Testis (tissue), 3 donors: ENCODE data around the gene YPEL1. TPM values are rescaled to one million over a fixed set of nuclear protein-coding genes. Genes with fewer than 3 reads are reported as not detected.
A peak's percentile ranks its signal among the peaks of the same experiment; 100 is the strongest.
"Not testable (repeated sequence)": the region's sequence is repeated elsewhere in the genome, so short reads cannot be mapped to it uniquely, and the experiment has no call there.

ENCODE experiments used
- DNase-seq: peaks from one replicate; pipeline ENCODE4 v3.0.0-alpha.2; 2019
- H3K27ac ChIP-seq, 2 donors: fragments of 200-600 bp; sonication (generic); one replicate each; pipeline ENCODE4 v1.5.1; 2019
- H3K27me3 ChIP-seq: fragments of 200-600 bp; sonication (generic); one replicate; pipeline ENCODE4 v1.5.1; 2019
- H3K36me3 ChIP-seq: fragments of 200-600 bp; sonication (generic); one replicate; pipeline ENCODE4 v1.5.1; 2017; ENCODE audit warnings: low read depth; ENCODE audit errors: missing control alignments
- H3K4me1 ChIP-seq: fragments of 200-600 bp; sonication (generic); one replicate; pipeline ENCODE4 v1.5.1; 2019
- H3K4me3 ChIP-seq, 2 donors: fragments of 200-600 bp; sonication (generic); one replicate each; pipeline ENCODE4 v1.5.1; 2017 to 2019
- H3K9me3 ChIP-seq: fragments of 200-600 bp; sonication (generic); one replicate; pipeline ENCODE4 v1.5.1; 2017
- CTCF ChIP-seq, 3 experiments: fragments of 450-650 bp in 2 of 3; fragments of 200-600 bp in 1 of 3; sonication (generic) in 1 of 3; IDR thresholded peaks; one replicate each; pipeline ENCODE4 v1.5.1; 2016 to 2019; ENCODE audit warnings: antibody characterized with exemption in 3 of 3, mild to moderate bottlenecking in 2 of 3, moderate library complexity in 1 of 3
- POLR2A ChIP-seq: fragments of 450-650 bp; IDR thresholded peaks from one replicate; pipeline ENCODE4 v1.6.1; 2017; ENCODE audit warnings: antibody characterized with exemption, mild to moderate bottlenecking, moderate library complexity
- WGBS, 2 donors: methylation state at CpG; one replicate each; pipeline ENCODE4 v1.1.5; 2018; 5-methylcytosine and 5-hydroxymethylcytosine counted together
- intact Hi-C: fragments of 100-400 bp; cut with DNase I; formaldehyde crosslinking; loops from one replicate; pipeline ENCODE4 v1.15.1; 2023; ENCODE audit warnings: low total_unique reads
- polyA plus RNA-seq: library from polyadenylated mRNA; stranded (reverse); fragments of 350-450 nt; fragmentation: Illumina TruSeq; extraction: RNeasy Lipid Tissue Mini Kit (QIAGEN cat#74804); gene quantifications from one replicate; pipeline ENCODE4 v1.2.3, GENCODE V29; 2014; ENCODE audit warnings: low read depth, low replicate concordance; ENCODE audit not compliant: insufficient read depth
- total RNA-seq, 2 donors: library from RNA; depleted of rRNA; stranded (reverse); fragments of >200 nt; gene quantifications; one replicate each; pipeline ENCODE4 v1.2.3, GENCODE V29; 2016

Gene YPEL1
- total and polyA plus RNA-seq, 3 donors from 2014 or later = 83.6 to 169 (median 168) TPM

DNA sequence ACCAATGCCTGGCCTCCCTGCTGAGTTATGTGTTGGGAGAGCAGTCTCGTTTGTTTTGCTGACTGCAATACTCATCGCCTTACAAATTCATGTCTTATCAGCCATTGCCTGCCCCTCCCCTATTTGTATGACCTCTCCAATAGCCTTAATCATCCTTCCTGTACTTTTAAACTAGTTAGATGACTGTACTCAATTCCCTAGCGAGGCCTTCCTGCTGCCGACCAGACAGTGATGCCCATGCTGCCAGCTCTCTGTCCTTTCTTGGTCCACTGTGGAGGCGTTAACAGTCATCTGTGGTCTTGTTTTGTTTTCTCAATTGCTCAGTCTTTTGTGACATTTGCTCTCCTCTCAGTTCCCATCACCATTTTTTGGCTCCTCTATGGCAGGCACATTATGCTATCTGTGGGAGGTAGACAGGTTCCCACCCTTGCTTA, 20.3 kb upstream of the YPEL1 start:
- Histone ChIP-seq H3K9me3 (no peaks in the 10 kb centered on the region), H3K36me3 (no peaks in the 10 kb centered on the region), H3K27me3 (no peaks in the 10 kb centered on the region), H3K4me1 (peaks cover 19% of the 10 kb centered on the region), H3K27ac (no peak overlapping the region), H3K4me3 (no peak overlapping the region)
- intact Hi-C loops = no loop called here
- TF ChIP-seq POLR2A (no peak), CTCF (IDR thresholded peaks at IDR 0.05) (no peak)
- DNase-seq = no peak
- 41 to 51% methylated on average over 5 of the region's 5 CpGs for WGBS, 2 donors

- DNase-seq = peak; percentile 57
- H3K27ac ChIP-seq = no peak overlapping the region
- H3K4me1 ChIP-seq = peaks cover 19% of the 10 kb centered on the region
- intact Hi-C loops = no loop called here
- 27 to 43% methylated on average over 4 to 7 of the region's 7 CpGs for WGBS, 2 donors
- no peaks in the 10 kb centered on the region for H3K9me3 ChIP-seq
- TF ChIP-seq CTCF (IDR thresholded peaks at IDR 0.05) (no peak), POLR2A (no peak)
- no peaks in the 10 kb centered on the region for H3K36me3 ChIP-seq
- H3K4me3 ChIP-seq = no peak overlapping the region
- no peaks in the 10 kb centered on the region for H3K27me3 ChIP-seq
Observed at GRCh38 chr22:21754523-21754922, 18.9 kb upstream of the YPEL1 start.

DNA sequence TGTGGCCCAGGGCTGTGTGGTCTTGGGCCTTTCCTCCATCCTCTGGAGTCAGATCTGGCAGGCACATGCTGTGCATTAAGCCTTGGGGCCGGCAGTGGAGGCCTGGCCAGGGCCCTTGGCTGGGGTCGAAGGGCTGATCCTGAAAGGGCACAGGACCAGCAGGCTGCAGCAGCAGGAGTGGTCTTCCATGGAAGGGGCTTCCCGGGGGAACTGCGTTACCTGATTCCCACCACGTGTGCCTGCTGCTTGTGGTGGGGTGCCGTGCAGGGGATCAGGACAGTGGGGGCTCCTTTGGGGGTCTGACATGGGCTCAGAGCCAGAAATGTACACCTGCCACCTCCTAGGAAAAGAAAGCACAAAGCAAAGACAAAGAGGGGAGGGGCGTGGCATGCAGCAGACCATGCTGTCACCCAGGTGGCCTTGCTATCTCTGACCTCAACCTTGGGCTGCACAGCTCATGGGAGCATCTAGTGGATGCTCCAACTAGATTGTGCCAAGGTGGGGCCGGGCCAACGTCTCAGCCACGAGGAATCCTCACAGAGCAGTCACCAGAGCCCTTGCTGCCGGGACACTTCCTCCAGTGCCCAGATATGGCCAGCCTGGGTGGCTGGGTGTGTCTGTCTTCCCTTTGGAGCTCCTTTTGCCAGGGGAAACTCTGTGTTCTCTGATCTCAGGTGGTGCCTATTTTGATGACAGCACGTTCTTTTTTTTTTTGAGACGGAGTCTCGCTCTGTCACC, 17.9 kb upstream of the YPEL1 start:
- H3K4me1 ChIP-seq = peaks cover 19% of the 10 kb centered on the region
- TF ChIP-seq CTCF (IDR thresholded peaks at IDR 0.05) = no peak
- no peak for TF ChIP-seq POLR2A
- no peaks in the 10 kb centered on the region for H3K9me3 ChIP-seq
- H3K36me3 ChIP-seq = no peaks in the 10 kb centered on the region
- no peak overlapping the region for H3K27ac ChIP-seq
- DNase-seq = no peak
- 69 to 73% methylated on average over 13 to 14 of the region's 14 CpGs for WGBS, 2 donors
- H3K4me3 ChIP-seq = no peak overlapping the region
- H3K27me3 ChIP-seq = no peaks in the 10 kb centered on the region
- intact Hi-C loops = no loop called here

GRCh38 chr22:21752276-21752675, 16.7 kb upstream of the YPEL1 start:
- no peaks in the 10 kb centered on the region for H3K9me3 ChIP-seq
- TF ChIP-seq CTCF (IDR thresholded peaks at IDR 0.05) = no peak
- TF ChIP-seq POLR2A = no peak
- peaks cover 19% of the 10 kb centered on the region for H3K4me1 ChIP-seq
- no peaks in the 10 kb centered on the region for H3K36me3 ChIP-seq
- no peak overlapping the region for H3K27ac ChIP-seq
- DNase-seq = no peak
- H3K27me3 ChIP-seq = no peaks in the 10 kb centered on the region
- intact Hi-C loops = no loop called here
- no peak overlapping the region for H3K4me3 ChIP-seq
- 93 to 95% methylated on average over 4 of the region's 4 CpGs for WGBS, 2 donors

DNA sequence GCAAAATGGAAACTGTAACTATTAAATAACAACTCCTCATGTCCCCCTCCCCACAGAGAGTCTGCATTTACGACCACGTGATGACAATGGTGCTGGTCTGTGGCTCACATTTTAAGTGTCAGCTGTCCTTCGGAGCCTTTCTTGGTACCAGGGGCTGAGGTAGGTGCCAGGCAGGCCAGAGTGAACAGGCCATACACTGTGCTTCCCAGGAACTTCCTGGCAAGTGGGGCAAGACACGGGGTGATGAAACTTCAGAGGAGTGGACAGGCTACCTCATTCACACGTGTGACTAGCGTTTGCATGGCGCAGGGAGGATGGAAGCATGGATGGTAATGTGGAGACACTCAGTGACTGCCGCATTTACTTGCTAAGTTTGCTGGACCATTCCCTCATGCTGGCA, 10.4 kb upstream of the YPEL1 start:
- Histone ChIP-seq H3K27me3 (no peaks in the 10 kb centered on the region), H3K36me3 (no peaks in the 10 kb centered on the region), H3K9me3 (no peaks in the 10 kb centered on the region), H3K4me1 (no peaks in the 10 kb centered on the region), H3K27ac (no peak overlapping the region), H3K4me3 (no peak overlapping the region)
- intact Hi-C loops = no loop called here
- TF ChIP-seq CTCF (IDR thresholded peaks at IDR 0.05) = no peak
- no peak for TF ChIP-seq POLR2A
- WGBS, 2 donors = 82 to 85% methylated on average over 8 of the region's 8 CpGs
- no peak for DNase-seq

- H3K36me3 ChIP-seq, intact Hi-C loops, H3K27me3 ChIP-seq, H3K9me3 ChIP-seq, H3K4me3 ChIP-seq, H3K27ac ChIP-seq, DNase-seq, H3K4me1 ChIP-seq: not testable (repeated sequence)
- WGBS, 2 donors = 85 to 96% methylated on average over 6 of the region's 6 CpGs
Observed at GRCh38 chr22:21744917-21745316, 9.3 kb upstream of the YPEL1 start.
